Neuronal stem cell (in vitro differentiated cells): ENCODE results near the gene ARV1.
"Not testable (repeated sequence)": the region's sequence is repeated elsewhere in the genome, so short reads cannot be mapped to it uniquely, and the experiment has no call there.

Experiments used
- DNase-seq: peaks from one replicate; pipeline ENCODE4 v3.0.0-alpha.2; 2013; ENCODE audit warnings: low spot score
- H2AFZ ChIP-seq: one replicate; pipeline ENCODE4 v1.6.1; 2013; ENCODE audit warnings: mild to moderate bottlenecking, low read length, inconsistent platforms
- H2AK5ac ChIP-seq: 2 replicates; pipeline ENCODE4 v1.6.1; 2013; ENCODE audit warnings: low read depth, mild to moderate bottlenecking, inconsistent platforms, low read length, moderate library complexity, mixed read lengths
- H2BK120ac ChIP-seq: 2 replicates; pipeline ENCODE4 v1.6.1; 2013; ENCODE audit warnings: low read depth, mild to moderate bottlenecking, inconsistent platforms, low read length, moderate library complexity, mixed read lengths
- H2BK12ac ChIP-seq: one replicate; pipeline ENCODE4 v1.6.1; 2013; ENCODE audit warnings: low read length, inconsistent platforms
- H2BK15ac ChIP-seq: 2 replicates; pipeline ENCODE4 v1.6.1; 2013; ENCODE audit warnings: mild to moderate bottlenecking, low read length, inconsistent platforms, mixed read lengths
- H2BK5ac ChIP-seq: one replicate; pipeline ENCODE4 v1.6.1; 2013; ENCODE audit warnings: inconsistent platforms, mild to moderate bottlenecking, low read length, moderate library complexity
- H3K14ac ChIP-seq: one replicate; pipeline ENCODE4 v1.6.1; 2013; ENCODE audit warnings: low read length, inconsistent platforms
- H3K18ac ChIP-seq: 2 replicates; pipeline ENCODE4 v1.6.1; 2013; ENCODE audit warnings: low read length, inconsistent platforms
- H3K23ac ChIP-seq: 2 replicates; pipeline ENCODE4 v1.6.1; 2013; ENCODE audit warnings: low read depth, mild to moderate bottlenecking, mixed read lengths, low read length, inconsistent platforms; ENCODE audit not compliant: poor library complexity
- H3K27ac ChIP-seq: replicated peaks from 3 replicates; pipeline ENCODE4 v1.5.1; 2013; ENCODE audit warnings: low read length, inconsistent platforms
- H3K27me3 ChIP-seq, 3 experiments: 2 replicates each; pipeline ENCODE4 v1.6.1; 2013; ENCODE audit warnings: low read length in 3 of 3, mild to moderate bottlenecking in 2 of 3, inconsistent platforms in 1 of 3, low read depth in 1 of 3, mixed read lengths in 1 of 3, moderate library complexity in 1 of 3; ENCODE audit not compliant: control insufficient read depth in 3 of 3, insufficient read depth in 3 of 3
- H3K36me3 ChIP-seq, 2 donors: replicated peaks in 1 of 2; 2 replicates each; pipeline ENCODE4 v1.6.1; 2013; ENCODE audit warnings: low read length in 2 of 2; ENCODE audit not compliant: control insufficient read depth in 2 of 2, insufficient read depth in 2 of 2
- H3K4ac ChIP-seq: 2 replicates; pipeline ENCODE4 v1.6.1; 2013; ENCODE audit warnings: inconsistent platforms, mild to moderate bottlenecking, low read length, moderate library complexity
- H3K4me1 ChIP-seq, 2 donors: 1 replicate in 1 of 2; 2 replicates in 1 of 2; pipeline ENCODE4 v1.6.1; 2013; ENCODE audit warnings: low read length in 2 of 2, low read depth in 1 of 2; ENCODE audit not compliant: control insufficient read depth in 2 of 2, insufficient read depth in 1 of 2
- H3K4me2 ChIP-seq: one replicate; pipeline ENCODE4 v1.6.1; 2013; ENCODE audit warnings: mild to moderate bottlenecking, low read length, inconsistent platforms; ENCODE audit not compliant: insufficient read depth, poor library complexity, severe bottlenecking
- H3K4me3 ChIP-seq, 2 donors: 2 replicates each; pipeline ENCODE4 v1.5.1; 2013; ENCODE audit warnings: low read length in 2 of 2, mild to moderate bottlenecking in 2 of 2, inconsistent platforms in 1 of 2, moderate library complexity in 1 of 2
- H3K79me1 ChIP-seq: one replicate; pipeline ENCODE4 v1.6.1; 2013; ENCODE audit warnings: low read depth, mild to moderate bottlenecking, inconsistent platforms, low read length, moderate library complexity
- H3K9ac ChIP-seq: one replicate; pipeline ENCODE4 v1.6.1; 2013; ENCODE audit warnings: mild to moderate bottlenecking, low read depth, low read length, inconsistent platforms; ENCODE audit not compliant: poor library complexity
- H3K9me3 ChIP-seq, 2 donors: replicated peaks in 1 of 2; 2 replicates each; pipeline versions ENCODE3 to v1.6.1; 2013; ENCODE audit warnings: low read length in 2 of 2, mild to moderate bottlenecking in 2 of 2, inconsistent platforms in 1 of 2, low read depth in 1 of 2, mixed read lengths in 1 of 2, moderate library complexity in 1 of 2; ENCODE audit not compliant: control insufficient read depth in 2 of 2, insufficient read depth in 1 of 2
- H4K8ac ChIP-seq: one replicate; pipeline ENCODE4 v1.6.1; 2013; ENCODE audit warnings: low read depth, mild to moderate bottlenecking, inconsistent platforms, low read length, moderate library complexity
- H4K91ac ChIP-seq: one replicate; pipeline ENCODE4 v1.6.1; 2013; ENCODE audit warnings: low read length, low read depth, mild to moderate bottlenecking, inconsistent platforms; ENCODE audit not compliant: poor library complexity
- WGBS, 2 donors: extraction: QIAGEN DNeasy Blood & Tissue Kit; methylation state at CpG; one replicate each; pipeline ENCODE4 v1.1.7; 2013; ENCODE audit warnings: missing lambda C conversion rate in 2 of 2, mixed read lengths in 1 of 2; ENCODE audit not compliant: insufficient read length in 2 of 2, insufficient replicate concordance in 1 of 2; ENCODE audit errors: extremely low coverage in 2 of 2; 5-methylcytosine and 5-hydroxymethylcytosine counted together

Gene ARV1

GRCh38 chr1:231028682-231029081, 49.8 kb downstream of the ARV1 start:
- no peaks in the 10 kb centered on the region for H3K27me3 ChIP-seq
- no peaks in the 10 kb centered on the region for H3K79me1 ChIP-seq
- H3K4me3 ChIP-seq: no peak overlapping the region
- H2BK15ac ChIP-seq: no peak overlapping the region
- peaks cover 0 to 2% of the 10 kb centered on the region in 2 donors for H3K4me1 ChIP-seq
- no peaks in the 10 kb centered on the region for H3K36me3 ChIP-seq
- peak overlapping the region; percentile 5 for H3K23ac ChIP-seq
- no peak overlapping the region for H3K14ac ChIP-seq
- H3K9me3 ChIP-seq: no peaks in the 10 kb centered on the region
- no peak for DNase-seq
- no peak overlapping the region for H2AFZ ChIP-seq
- no CpG with 5 or more reads among the region's 7 CpGs for WGBS, 2 donors
- no peak overlapping the region for H3K18ac ChIP-seq
- no peak overlapping the region for H3K4me2 ChIP-seq
- H2BK120ac ChIP-seq: no peak overlapping the region
- H4K91ac ChIP-seq: no peak overlapping the region
- no peak overlapping the region for H3K27ac ChIP-seq
- no peak overlapping the region for H4K8ac ChIP-seq
- H2BK12ac ChIP-seq: no peak overlapping the region
- H2BK5ac ChIP-seq: no peak overlapping the region
- no peak overlapping the region for H2AK5ac ChIP-seq
- no peak overlapping the region for H3K4ac ChIP-seq
- no peak overlapping the region for H3K9ac ChIP-seq

DNA sequence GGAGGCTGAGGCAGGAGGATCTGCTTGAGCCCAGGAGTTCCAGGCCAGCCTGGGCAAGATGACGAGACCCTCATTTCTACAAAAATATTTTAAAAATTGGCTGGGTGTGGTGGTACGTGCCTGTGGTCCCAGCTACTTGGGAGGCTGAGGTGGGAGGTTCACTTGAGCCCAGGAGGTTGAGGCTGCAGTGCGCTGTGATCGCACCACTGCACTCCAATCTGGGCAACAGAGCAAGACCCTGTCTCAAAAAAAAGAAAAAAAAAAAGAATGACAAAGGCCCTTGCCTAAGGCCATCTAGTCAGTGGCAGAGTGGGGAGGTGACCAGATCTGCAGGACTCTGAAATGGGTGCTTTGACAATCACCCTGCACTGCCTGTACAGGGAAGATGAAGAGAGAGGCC, 50.4 kb downstream of the ARV1 start:
- not testable (repeated sequence) for H3K9me3 ChIP-seq, H2BK120ac ChIP-seq, H4K8ac ChIP-seq, H2BK5ac ChIP-seq, H3K4ac ChIP-seq, H2AFZ ChIP-seq, H3K9ac ChIP-seq, H3K79me1 ChIP-seq, H4K91ac ChIP-seq, H3K4me2 ChIP-seq, DNase-seq, H3K27ac ChIP-seq, H3K23ac ChIP-seq, H3K14ac ChIP-seq, H2AK5ac ChIP-seq, H3K27me3 ChIP-seq, H2BK15ac ChIP-seq, H3K18ac ChIP-seq, H3K36me3 ChIP-seq, H3K4me3 ChIP-seq, H3K4me1 ChIP-seq, H2BK12ac ChIP-seq
- no CpG with 5 or more reads among the region's 4 CpGs for WGBS, 2 donors

GRCh38 chr1:231029841-231030240, 50.9 kb downstream of the ARV1 start:
- Histone ChIP-seq H3K4me2 (no peak overlapping the region), H3K4me1 (peaks cover 0 to 2% of the 10 kb centered on the region in 2 donors), H3K27ac (no peak overlapping the region), H2BK15ac (no peak overlapping the region), H2BK12ac (no peak overlapping the region), H3K14ac (no peak overlapping the region), H3K4ac (no peak overlapping the region), H3K23ac (no peak overlapping the region), H3K9me3 (no peaks in the 10 kb centered on the region), H3K36me3 (no peaks in the 10 kb centered on the region), H2AK5ac (no peak overlapping the region), H3K4me3 (no peak overlapping the region), H3K27me3 (no peaks in the 10 kb centered on the region), H4K91ac (no peak overlapping the region), H2BK5ac (no peak overlapping the region), H3K79me1 (no peaks in the 10 kb centered on the region), H4K8ac (no peak overlapping the region), H2BK120ac (no peak overlapping the region), H3K9ac (no peak overlapping the region), H3K18ac (no peak overlapping the region), H2AFZ (no peak overlapping the region)
- DNase-seq: no peak
- WGBS, 2 donors: no CpG with 5 or more reads among the region's 6 CpGs

- H3K4me3 ChIP-seq: no peak overlapping the region
- peaks cover 0 to 2% of the 10 kb centered on the region in 2 donors for H3K4me1 ChIP-seq
- no peak overlapping the region for H3K4me2 ChIP-seq
- no peak overlapping the region for H3K27ac ChIP-seq
- H4K91ac ChIP-seq: no peak overlapping the region
- no peak overlapping the region for H4K8ac ChIP-seq
- no peak overlapping the region for H3K9ac ChIP-seq
- no peak overlapping the region for H2BK12ac ChIP-seq
- H3K27me3 ChIP-seq: peaks cover 0 to 5% (median 0%) of the 10 kb centered on the region in 3 experiments
- H3K18ac ChIP-seq: no peak overlapping the region
- no peak overlapping the region for H2AFZ ChIP-seq
- no peak overlapping the region for H3K23ac ChIP-seq
- H3K79me1 ChIP-seq: no peaks in the 10 kb centered on the region
- WGBS, 2 donors: no CpG with 5 or more reads among the region's 7 CpGs
- no peak overlapping the region for H2BK15ac ChIP-seq
- no peak overlapping the region for H3K4ac ChIP-seq
- H3K36me3 ChIP-seq: no peaks in the 10 kb centered on the region
- no peak overlapping the region for H2BK120ac ChIP-seq
- H3K14ac ChIP-seq: no peak overlapping the region
- no peaks in the 10 kb centered on the region for H3K9me3 ChIP-seq
- H2AK5ac ChIP-seq: no peak overlapping the region
- no peak overlapping the region for H2BK5ac ChIP-seq
- no peak for DNase-seq
Measured at GRCh38 chr1:231032963-231033362, 54.1 kb downstream of the ARV1 start.
